GM12872 (cell line): ENCODE data around the gene RHBG.

ENCODE experiments used
- TF ChIP-seq, protein P1 (sequence below): IDR thresholded peaks from 3 replicates; pipeline ENCODE4 v1.5.1; 2011; ENCODE audit warnings: low read depth, mild to moderate bottlenecking, low read length, moderate library complexity; ENCODE audit not compliant: insufficient read depth

The RHBG gene

DNA sequence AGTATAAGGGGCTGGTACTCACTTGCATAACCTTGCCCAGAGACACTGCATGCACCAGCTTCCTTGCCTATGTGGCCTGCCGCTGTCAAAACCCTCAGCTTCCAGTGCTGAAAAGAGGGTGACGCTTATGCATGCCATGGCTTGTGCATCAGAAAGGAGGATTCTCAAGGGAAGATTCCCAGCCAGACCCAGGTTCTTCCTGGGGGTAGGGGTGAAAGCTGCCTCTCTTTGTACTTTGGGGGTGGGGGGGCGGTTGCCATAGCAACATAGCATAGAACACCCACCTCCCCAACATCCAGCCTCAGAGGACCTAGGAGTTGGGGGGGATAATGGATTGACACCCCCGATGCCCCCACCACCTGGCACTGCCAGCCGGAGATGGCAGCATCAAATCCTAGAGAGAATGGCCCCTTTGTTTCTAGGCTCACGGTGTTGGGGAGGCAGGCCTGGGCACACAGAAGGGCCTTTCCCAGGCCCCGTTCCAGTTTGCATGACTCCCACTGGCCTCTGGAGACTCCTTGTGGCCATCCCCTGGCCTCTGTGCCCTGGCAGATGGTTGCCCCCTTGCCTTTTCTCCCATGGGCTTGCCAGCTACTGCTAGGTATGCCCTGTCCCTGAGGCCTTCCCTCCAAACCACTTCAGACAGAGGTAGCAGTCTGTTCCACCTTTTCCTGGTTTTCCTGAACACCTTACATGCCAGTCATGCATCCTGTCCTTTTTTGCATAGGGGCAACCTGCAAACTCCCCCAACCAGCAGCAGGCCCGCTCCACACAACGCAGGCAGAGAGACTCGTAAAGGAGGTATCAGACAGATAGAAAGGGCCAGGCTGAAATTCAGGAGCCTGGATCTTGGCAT is 44.6 kb downstream of the RHBG start:
- TF ChIP-seq, protein P1, sequence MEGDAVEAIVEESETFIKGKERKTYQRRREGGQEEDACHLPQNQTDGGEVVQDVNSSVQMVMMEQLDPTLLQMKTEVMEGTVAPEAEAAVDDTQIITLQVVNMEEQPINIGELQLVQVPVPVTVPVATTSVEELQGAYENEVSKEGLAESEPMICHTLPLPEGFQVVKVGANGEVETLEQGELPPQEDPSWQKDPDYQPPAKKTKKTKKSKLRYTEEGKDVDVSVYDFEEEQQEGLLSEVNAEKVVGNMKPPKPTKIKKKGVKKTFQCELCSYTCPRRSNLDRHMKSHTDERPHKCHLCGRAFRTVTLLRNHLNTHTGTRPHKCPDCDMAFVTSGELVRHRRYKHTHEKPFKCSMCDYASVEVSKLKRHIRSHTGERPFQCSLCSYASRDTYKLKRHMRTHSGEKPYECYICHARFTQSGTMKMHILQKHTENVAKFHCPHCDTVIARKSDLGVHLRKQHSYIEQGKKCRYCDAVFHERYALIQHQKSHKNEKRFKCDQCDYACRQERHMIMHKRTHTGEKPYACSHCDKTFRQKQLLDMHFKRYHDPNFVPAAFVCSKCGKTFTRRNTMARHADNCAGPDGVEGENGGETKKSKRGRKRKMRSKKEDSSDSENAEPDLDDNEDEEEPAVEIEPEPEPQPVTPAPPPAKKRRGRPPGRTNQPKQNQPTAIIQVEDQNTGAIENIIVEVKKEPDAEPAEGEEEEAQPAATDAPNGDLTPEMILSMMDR, result no peak

DNA sequence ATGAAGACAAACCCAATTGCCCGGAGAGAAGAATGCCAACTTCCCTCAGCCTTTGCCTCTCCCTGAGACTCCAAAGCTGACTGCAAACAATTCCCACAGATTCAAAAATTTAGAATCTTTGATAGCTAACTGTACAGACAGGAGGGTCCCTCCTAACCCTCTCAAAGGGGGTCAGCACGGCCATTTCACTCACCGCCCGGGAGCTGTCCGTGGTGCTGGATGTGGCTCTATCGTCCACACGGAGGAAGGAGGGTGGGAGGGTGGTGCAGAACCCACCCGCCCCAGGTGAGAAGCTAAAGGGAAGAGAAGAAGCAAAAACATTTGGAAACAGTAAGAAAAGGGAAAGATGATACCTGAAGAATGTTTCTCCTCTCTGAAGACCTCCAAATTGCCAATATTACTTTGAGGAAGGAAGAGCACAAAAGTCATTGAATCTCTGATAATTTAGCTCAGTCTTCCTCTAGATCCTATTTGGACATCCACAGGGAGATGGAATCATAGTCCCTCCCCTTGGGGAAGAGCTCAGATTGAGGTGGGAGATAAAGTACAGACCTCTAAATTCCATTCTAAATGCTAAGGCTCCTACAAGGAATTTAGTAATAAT is 45.6 kb downstream of the RHBG start:
- TF ChIP-seq, protein P1, result no peak

DNA sequence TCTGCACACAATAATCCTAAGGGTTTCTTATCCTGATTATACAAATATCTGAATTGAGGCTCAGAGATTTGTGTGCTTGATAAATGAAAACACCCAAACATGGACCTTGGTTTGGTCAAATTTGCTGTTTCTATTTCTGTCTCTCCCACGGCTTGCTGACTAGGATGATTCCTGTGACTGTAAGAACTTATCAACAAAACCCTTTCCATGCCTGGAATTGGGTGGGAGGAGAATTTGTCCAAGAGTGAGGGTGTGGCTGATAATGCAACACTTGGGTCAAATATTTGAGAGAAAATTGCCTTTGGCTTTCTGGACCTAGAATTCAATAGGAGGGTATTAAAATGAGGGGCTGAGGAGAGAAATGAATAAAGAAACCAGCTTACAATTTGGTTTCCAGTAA is 48.0 kb downstream of the RHBG start:
- TF ChIP-seq, protein P1, result no peak

DNA sequence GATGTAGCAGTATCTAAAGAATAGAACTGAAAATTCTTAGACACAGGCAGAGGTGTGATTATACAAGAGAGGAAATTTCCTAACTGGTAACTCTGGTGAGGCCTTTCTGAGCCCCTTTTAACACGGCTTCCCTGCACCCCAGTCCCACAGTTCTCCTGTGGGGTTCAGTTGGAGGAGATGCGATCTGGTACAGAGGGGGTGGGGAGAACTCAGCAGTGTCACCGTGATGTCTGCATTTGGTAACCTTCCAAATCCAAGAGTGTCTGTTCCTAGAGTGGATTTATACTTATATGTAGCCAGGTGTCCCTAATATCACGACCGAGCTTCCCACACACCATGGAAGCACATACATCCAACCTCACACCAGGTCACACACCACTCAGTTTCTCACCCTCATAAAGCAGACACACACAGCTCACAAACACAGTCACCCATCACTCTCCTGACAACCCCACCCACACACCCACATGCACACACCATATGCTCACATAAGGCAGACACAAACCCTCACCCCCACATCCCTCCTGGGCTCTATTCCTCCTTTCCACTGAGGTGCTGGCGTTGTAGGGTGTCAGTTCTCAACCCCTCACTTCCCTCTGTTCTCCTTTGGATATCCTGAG is 48.5 kb downstream of the RHBG start:
- TF ChIP-seq, protein P1, result no peak

DNA sequence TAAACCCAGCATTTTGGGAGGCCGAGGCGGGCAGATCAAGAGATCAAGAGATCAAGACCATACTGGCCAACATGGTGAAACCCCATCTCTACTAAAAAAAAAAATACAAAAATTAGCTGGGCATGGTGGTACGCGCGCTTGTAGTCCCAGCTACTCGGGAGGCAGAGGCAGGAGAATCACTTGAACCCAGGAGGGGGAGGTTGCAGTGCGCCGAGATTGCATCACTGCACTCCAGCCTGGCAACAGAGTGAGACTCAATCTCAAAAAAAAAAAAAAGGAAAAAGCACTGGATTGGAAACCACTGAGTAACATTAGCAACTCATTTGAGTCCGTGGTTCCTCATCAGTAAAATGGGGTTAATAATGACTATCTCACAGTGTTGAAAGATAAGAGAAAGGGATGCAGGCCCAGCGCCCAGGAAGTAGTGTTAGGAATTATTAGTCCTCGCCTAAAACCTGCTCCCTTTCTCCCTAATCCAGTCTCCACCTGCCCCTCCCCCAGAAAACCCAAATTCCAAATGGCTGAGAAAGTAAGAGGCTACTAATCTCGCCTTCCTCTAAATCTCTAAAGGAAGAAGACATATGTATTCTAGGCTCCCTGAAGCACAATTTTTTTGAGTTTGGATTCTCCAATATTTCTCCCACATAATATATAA is 49.5 kb downstream of the RHBG start:
- TF ChIP-seq, protein P1, result no peak

DNA sequence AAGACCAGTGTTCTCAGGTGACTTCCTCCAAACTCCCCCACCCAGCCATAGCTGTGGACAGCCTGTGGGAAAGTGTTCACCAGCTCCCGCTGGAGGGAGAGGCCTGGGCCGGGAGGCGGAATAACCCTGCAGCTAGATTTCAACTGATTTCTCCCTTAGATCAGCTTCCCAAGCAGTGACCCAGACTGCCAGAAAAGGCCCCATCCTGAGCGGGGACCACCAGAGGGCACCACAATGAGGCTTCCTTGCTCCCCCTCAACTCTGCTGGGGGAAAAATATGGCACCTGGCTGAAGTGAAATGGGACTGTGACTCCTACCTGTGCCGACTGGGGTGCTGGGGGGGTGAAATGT is 50.8 kb downstream of the RHBG start:
- TF ChIP-seq, protein P1, result peak; percentile 57
